ENCODE data around the gene MED7. TPM values are rescaled to one million over a fixed set of nuclear protein-coding genes. Genes with fewer than 3 reads are reported as not detected.

The MED7 gene
- total and polyA plus RNA-seq, 4 experiments from 2014 or later: 13.6 to 20.3 (median 17.7) TPM

DNA sequence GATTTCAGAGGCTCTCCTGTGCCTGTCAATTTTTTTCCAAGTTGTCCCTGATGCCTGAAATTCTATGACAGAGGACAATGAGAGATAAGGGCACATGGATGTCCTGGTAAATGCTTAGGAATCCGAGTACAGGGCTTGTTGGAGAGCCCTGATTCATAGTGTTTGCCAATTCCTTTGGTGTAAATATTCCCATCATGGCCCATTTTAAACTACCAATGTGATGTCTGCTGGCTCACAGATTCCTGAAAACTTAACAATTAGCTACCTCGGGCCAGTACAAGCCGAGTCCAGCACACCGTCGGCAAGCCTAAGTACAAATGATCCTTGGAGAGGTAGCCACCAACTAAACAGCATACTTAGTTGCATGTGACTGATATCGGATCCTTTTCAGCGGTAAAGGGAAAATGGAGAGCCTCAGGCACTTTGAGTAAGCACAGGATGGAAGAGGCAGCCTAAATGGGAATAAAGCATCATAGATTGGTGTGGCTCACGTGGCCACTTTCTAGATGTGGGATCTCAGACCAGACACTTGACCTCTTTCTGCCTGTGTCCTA, 41.5 kb upstream of the MED7 start:
- peaks cover 63% of the 10 kb centered on the region for H3K4me1 ChIP-seq (ENCODE audit: insufficient read depth, low read length)
- ChIA-PET CTCF (ENCODE audit: partially characterized antibody) (interaction anchor here (0.7 to 3.8 kb wide), 5 partner anchors 9 to 35 kb away, joined by 3 to 21 read pairs (median 4); no protein-coding TSS in a partner anchor), POLR2A (ENCODE audit: partially characterized antibody) (interaction anchor here (1.1 to 29.8 kb wide), 11 partner anchors 9 to 88 kb away, joined by 3 to 1020 read pairs (median 30); partner anchors contain the start of genes GARIN3 and MED7)
- no peak for DNase-seq
- H3K36me3 ChIP-seq (ENCODE audit: insufficient read depth, low read length): peaks cover 34% of the 10 kb centered on the region
- Mint-ChIP-seq H3K9me3 (no peaks in the 10 kb centered on the region), H3K4me3 (peak overlapping the region; percentile 86 to 100 (median 97)), H3K27me3 (no peaks in the 10 kb centered on the region), H3K36me3 (peaks cover 66 to 74% of the 10 kb centered on the region in 2 donors), H3K4me1 (peaks cover 36 to 73% (median 51%) of the 10 kb centered on the region in 4 donors), H3K27ac (peak overlapping the region; percentile 80 to 95 (median 85))
- no peaks in the 10 kb centered on the region for H3K9me3 ChIP-seq (ENCODE audit: control insufficient read depth in 1 of 2, low read length in 2 of 2)
- H3K4me3 ChIP-seq (ENCODE audit: low read length in 2 of 2): peak overlapping the region; percentile 74 to 76
- intact Hi-C loops (cut with micrococcal nuclease): no loop called here
- peak overlapping the region; percentile 64 for H3K27ac ChIP-seq (ENCODE audit: low read depth, low read length)
- no peaks in the 10 kb centered on the region for H3K27me3 ChIP-seq (ENCODE audit: insufficient read depth, low read length)

DNA sequence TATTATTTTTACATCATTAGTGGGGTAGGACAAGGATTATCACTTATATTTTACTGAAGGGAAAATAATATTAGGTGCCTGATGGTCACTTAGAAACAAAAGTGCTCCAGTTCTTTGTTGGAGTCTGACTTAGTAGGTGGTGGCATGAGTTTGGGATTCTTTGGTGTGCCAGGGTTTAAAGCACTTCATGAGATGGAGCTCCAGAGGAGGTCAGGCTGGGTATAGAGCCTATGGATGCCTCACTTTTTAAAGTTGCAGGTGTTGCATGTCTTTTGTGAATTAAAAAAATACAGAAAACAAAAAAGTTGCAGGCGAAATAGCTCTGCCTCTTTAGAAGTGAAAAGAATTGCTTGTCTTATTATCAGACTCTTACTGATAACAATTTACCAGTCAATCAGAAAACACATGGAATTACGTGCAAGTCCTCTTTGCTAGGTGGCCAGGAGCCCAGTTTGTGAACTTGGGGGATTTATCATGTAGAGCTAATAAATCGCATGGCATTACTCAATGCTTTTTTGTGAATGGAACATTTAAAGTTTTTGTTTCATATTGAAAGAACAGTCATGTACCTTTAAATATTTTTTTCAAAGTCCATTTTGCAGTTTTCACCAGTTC, 39.6 kb upstream of the MED7 start:
- H3K27ac ChIP-seq (ENCODE audit: low read depth, low read length): peak overlapping the region; percentile 77
- DNase-seq: no peak
- peaks cover 27% of the 10 kb centered on the region for H3K36me3 ChIP-seq (ENCODE audit: insufficient read depth, low read length)
- H3K27me3 Mint-ChIP-seq: no peaks in the 10 kb centered on the region
- peaks cover 51 to 60% of the 10 kb centered on the region in 2 donors for H3K36me3 Mint-ChIP-seq
- H3K27me3 ChIP-seq (ENCODE audit: insufficient read depth, low read length): no peaks in the 10 kb centered on the region
- peaks cover 35 to 73% (median 50%) of the 10 kb centered on the region in 4 donors for H3K4me1 Mint-ChIP-seq
- ChIA-PET POLR2A (ENCODE audit: partially characterized antibody) (interaction anchor here (0.7 to 29.8 kb wide), 17 partner anchors 10 to 124 kb away, joined by 3 to 1020 read pairs (median 9); partner anchors contain the start of genes GARIN3 and MED7), CTCF (ENCODE audit: partially characterized antibody) (interaction anchor here (0.6 to 3.8 kb wide), 9 partner anchors 10 to 63 kb away, joined by 3 to 21 read pairs (median 4); no protein-coding TSS in a partner anchor)
- peak overlapping the region; percentile 83 to 99 for H3K4me3 ChIP-seq (ENCODE audit: low read length in 2 of 2)
- peaks cover 63% of the 10 kb centered on the region for H3K4me1 ChIP-seq (ENCODE audit: insufficient read depth, low read length)
- peaks cover 0 to 5% (median 0%) of the 10 kb centered on the region in 8 donors for H3K9me3 Mint-ChIP-seq
- H3K9me3 ChIP-seq (ENCODE audit: control insufficient read depth in 1 of 2, low read length in 2 of 2): no peaks in the 10 kb centered on the region
- H3K4me3 Mint-ChIP-seq: peak overlapping the region; percentile 97 to 100 (median 99)
- peak overlapping the region; percentile 84 to 99 (median 97) for H3K27ac Mint-ChIP-seq
- intact Hi-C loops (cut with micrococcal nuclease): no loop called here

DNA sequence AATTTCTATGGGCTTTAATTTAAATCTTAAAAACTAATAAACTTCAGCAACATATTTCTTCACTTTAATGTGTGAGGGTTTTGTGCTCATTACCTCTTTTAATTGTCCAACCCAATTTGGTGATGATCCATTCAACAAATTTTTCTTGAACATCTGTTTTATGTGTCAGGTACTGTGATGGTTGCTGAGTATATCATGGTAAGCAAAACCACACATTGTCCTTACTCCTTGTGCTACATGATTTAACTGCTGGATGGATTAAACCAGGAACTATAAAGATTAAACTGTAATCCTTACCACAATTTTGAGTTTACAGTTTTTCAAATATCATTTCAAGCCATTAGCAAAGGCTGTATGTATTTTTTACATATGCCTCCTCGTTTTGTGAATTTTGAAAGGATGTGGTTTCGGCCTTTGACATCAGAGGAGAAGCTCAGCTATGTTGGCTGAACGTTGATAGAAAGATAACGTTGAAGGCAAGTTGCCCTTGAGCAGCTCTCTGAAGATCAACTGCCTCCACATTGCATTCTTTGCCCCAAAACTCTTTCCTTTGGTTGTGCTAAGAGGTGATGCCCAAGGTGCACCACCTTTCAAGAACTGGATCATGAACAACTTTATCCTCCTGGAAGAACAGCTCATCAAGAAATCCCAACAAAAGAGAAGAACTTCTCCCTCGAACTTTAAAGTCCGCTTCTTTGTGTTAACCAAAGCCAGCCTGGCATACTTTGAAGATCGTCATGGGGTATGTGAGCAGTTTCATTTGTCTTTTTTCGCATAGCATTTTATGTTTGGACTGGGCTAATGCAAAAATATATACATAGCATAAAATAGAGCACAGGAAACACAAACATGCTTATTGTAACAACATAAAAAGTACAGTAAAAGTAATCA, 38.0 kb upstream of the MED7 start, which contains the start of gene ITK:
Gene ITK, plus strand, starts transcription at position 467 of the 891 bp plus-strand sequence. Its CDS starts 138 bp downstream, at position 605.
- peaks cover 47% of the 10 kb centered on the region for H3K4me1 ChIP-seq (ENCODE audit: insufficient read depth, low read length)
- peaks cover 28 to 67% (median 43%) of the 10 kb centered on the region in 4 donors for H3K4me1 Mint-ChIP-seq

DNA sequence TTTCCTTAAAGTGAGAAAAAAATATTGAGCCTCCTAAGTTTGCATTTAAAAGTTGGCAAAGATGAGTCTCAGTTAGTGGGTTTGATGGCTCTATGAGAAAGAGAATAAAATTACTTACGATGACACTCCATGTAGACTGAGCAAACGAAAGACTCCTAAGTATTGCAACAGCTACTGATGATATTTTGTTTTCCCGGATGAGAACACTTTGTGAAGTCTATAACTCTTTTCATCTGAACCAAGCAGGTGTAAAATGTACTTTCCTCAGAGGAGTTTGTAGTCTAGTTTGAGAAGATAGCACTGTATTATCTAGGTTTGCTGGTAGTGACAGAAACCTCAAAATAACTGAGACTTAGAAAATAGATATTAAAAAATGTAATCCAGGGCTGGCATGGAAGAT, 36.3 kb upstream of the MED7 start:
- Histone ChIP-seq H3K9me3 (ENCODE audit: control insufficient read depth in 1 of 2, low read length in 2 of 2) (no peaks in the 10 kb centered on the region), H3K4me3 (ENCODE audit: low read length in 2 of 2) (peak overlapping the region; percentile 5 to 38), H3K4me1 (ENCODE audit: insufficient read depth, low read length) (peaks cover 42% of the 10 kb centered on the region), H3K27me3 (ENCODE audit: insufficient read depth, low read length) (no peaks in the 10 kb centered on the region), H3K36me3 (ENCODE audit: insufficient read depth, low read length) (peaks cover 4% of the 10 kb centered on the region), H3K27ac (ENCODE audit: low read depth, low read length) (peak overlapping the region; percentile 77)
- H3K4me3 Mint-ChIP-seq: peak overlapping the region; percentile 55 to 90 (median 74)
- ChIA-PET POLR2A (ENCODE audit: partially characterized antibody) (interaction anchor here (1.3 to 29.8 kb wide), 8 partner anchors 13 to 58 kb away, joined by 5 to 1020 read pairs (median 58); partner anchors contain the start of genes GARIN3 and MED7), CTCF (ENCODE audit: partially characterized antibody) (interaction anchor here (0.7 to 4.3 kb wide), 6 partner anchors 11 to 73 kb away, joined by 3 to 14 read pairs (median 4); no protein-coding TSS in a partner anchor)
- peak overlapping the region; percentile 83 to 97 (median 96) for H3K27ac Mint-ChIP-seq
- intact Hi-C loops (cut with micrococcal nuclease): no loop called here
- peaks cover 0 to 5% (median 0%) of the 10 kb centered on the region in 8 donors for H3K9me3 Mint-ChIP-seq
- no peak for DNase-seq
- H3K27me3 Mint-ChIP-seq: no peaks in the 10 kb centered on the region
- H3K36me3 Mint-ChIP-seq: peaks cover 26 to 32% of the 10 kb centered on the region in 2 donors
- peaks cover 36 to 70% (median 47%) of the 10 kb centered on the region in 4 donors for H3K4me1 Mint-ChIP-seq

More for the DNA sequence above, 38.0 kb upstream of the MED7 start, which contains the start of gene ITK:
- Mint-ChIP-seq H3K9me3 (peaks cover 0 to 5% (median 0%) of the 10 kb centered on the region in 8 donors), H3K27me3 (no peaks in the 10 kb centered on the region), H3K27ac (peak within 1 kb of the TSS; percentile 84 to 99 (median 97)), H3K36me3 (peaks cover 35 to 44% of the 10 kb centered on the region in 2 donors), H3K4me3 (peak within 1 kb of the TSS; percentile 97 to 100 (median 99))
- peak; percentile 77 to 85 (median 81) for DNase-seq
- H3K27me3 ChIP-seq (ENCODE audit: insufficient read depth, low read length): no peaks in the 10 kb centered on the region
- peak within 1 kb of the TSS; percentile 83 to 99 for H3K4me3 ChIP-seq (ENCODE audit: low read length in 2 of 2)
- peak within 1 kb of the TSS; percentile 77 for H3K27ac ChIP-seq (ENCODE audit: low read depth, low read length)
- CTCF ChIA-PET (ENCODE audit: partially characterized antibody): interaction anchor here (0.9 to 2.8 kb wide), 14 partner anchors 8 to 93 kb away, joined by 3 to 22 read pairs (median 4); no protein-coding TSS in a partner anchor
- no peaks in the 10 kb centered on the region for H3K9me3 ChIP-seq (ENCODE audit: control insufficient read depth in 1 of 2, low read length in 2 of 2)
- POLR2A ChIA-PET (ENCODE audit: partially characterized antibody): interaction anchor here (0.7 to 29.8 kb wide), 24 partner anchors 8 to 130 kb away, joined by 3 to 1020 read pairs (median 7); partner anchors contain the start of genes GARIN3 and MED7
- peaks cover 15% of the 10 kb centered on the region for H3K36me3 ChIP-seq (ENCODE audit: insufficient read depth, low read length)
- intact Hi-C loops (cut with micrococcal nuclease): loop anchor here (1.0 to 2.0 kb wide), 7 partner anchors 8 to 68 kb away; no protein-coding TSS in a partner anchor

DNA sequence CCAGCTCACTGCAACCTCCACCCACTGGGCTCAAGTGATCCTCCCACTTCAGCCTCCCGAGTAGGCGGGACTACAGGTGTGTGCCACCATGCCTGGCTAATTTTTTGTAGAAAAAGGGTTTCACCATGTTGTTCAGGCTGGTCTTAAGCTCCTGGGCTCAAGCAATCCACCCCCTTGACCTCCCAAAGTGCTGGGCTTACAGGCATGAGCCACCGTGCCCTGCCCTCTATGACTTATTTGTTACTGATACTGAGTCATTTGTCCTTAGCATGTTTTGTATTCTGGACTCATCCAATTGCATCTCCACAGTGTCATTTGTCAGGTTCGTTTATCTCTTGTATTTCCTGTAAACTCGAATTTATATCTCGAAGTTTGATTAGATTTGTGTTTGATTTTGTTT, 35.3 kb upstream of the MED7 start:
- peak overlapping the region; percentile 7 to 27 for H3K4me3 ChIP-seq (ENCODE audit: low read length in 2 of 2)
- H3K9me3 ChIP-seq (ENCODE audit: control insufficient read depth in 1 of 2, low read length in 2 of 2): no peaks in the 10 kb centered on the region
- Mint-ChIP-seq H3K27ac (peak overlapping the region; percentile 83 to 97 (median 96)), H3K9me3 (peaks cover 0 to 5% (median 0%) of the 10 kb centered on the region in 8 donors), H3K4me3 (peak overlapping the region; percentile 38 to 90 (median 74)), H3K4me1 (peaks cover 37 to 65% (median 50%) of the 10 kb centered on the region in 4 donors), H3K36me3 (peaks cover 16 to 22% of the 10 kb centered on the region in 2 donors), H3K27me3 (no peaks in the 10 kb centered on the region)
- DNase-seq: peak in 1 of 5 donors; percentile 42
- intact Hi-C loops (cut with micrococcal nuclease): no loop called here
- H3K4me1 ChIP-seq (ENCODE audit: insufficient read depth, low read length): peaks cover 52% of the 10 kb centered on the region
- ChIA-PET POLR2A (ENCODE audit: partially characterized antibody) (interaction anchor here (1.2 to 29.8 kb wide), 7 partner anchors 12 to 75 kb away, joined by 3 to 1020 read pairs (median 71); partner anchors contain the start of genes GARIN3 and MED7), CTCF (ENCODE audit: partially characterized antibody) (interaction anchor here (4.3 kb wide), 1 partner anchor 10 kb away, joined by 14 read pairs; no protein-coding TSS in a partner anchor)
- peak overlapping the region; percentile 77 for H3K27ac ChIP-seq (ENCODE audit: low read depth, low read length)
- no peaks in the 10 kb centered on the region for H3K27me3 ChIP-seq (ENCODE audit: insufficient read depth, low read length)
- no peaks in the 10 kb centered on the region for H3K36me3 ChIP-seq (ENCODE audit: insufficient read depth, low read length)

GRCh38 chr5:157175071-157175612, 32.5 kb upstream of the MED7 start:
- H3K27ac Mint-ChIP-seq: peak overlapping the region in 5 of 7 donors; percentile 30 to 87 (median 55)
- no peaks in the 10 kb centered on the region for H3K27me3 Mint-ChIP-seq
- intact Hi-C loops (cut with micrococcal nuclease): no loop called here
- ChIA-PET POLR2A (ENCODE audit: partially characterized antibody) (interaction anchor here (1.3 to 29.8 kb wide), 5 partner anchors 9 to 78 kb away, joined by 6 to 1020 read pairs (median 71); no protein-coding TSS in a partner anchor), CTCF (ENCODE audit: partially characterized antibody) (interaction anchor here (0.9 to 4.3 kb wide), 7 partner anchors 8 to 153 kb away, joined by 3 to 14 read pairs (median 3); no protein-coding TSS in a partner anchor)
- H3K9me3 Mint-ChIP-seq: peaks cover 0 to 11% (median 4%) of the 10 kb centered on the region in 8 donors
- Histone ChIP-seq H3K4me3 (ENCODE audit: low read length in 2 of 2) (no peak overlapping the region), H3K27me3 (ENCODE audit: insufficient read depth, low read length) (no peaks in the 10 kb centered on the region), H3K9me3 (ENCODE audit: control insufficient read depth in 1 of 2, low read length in 2 of 2) (no peaks in the 10 kb centered on the region), H3K36me3 (ENCODE audit: insufficient read depth, low read length) (no peaks in the 10 kb centered on the region), H3K4me1 (ENCODE audit: insufficient read depth, low read length) (peaks cover 72% of the 10 kb centered on the region), H3K27ac (ENCODE audit: low read depth, low read length) (no peak overlapping the region)
- peaks cover 54 to 84% (median 71%) of the 10 kb centered on the region in 4 donors for H3K4me1 Mint-ChIP-seq
- no peaks in the 10 kb centered on the region for H3K36me3 Mint-ChIP-seq
- peak overlapping the region in 3 of 8 donors; percentile 32 to 46 (median 39) for H3K4me3 Mint-ChIP-seq
- DNase-seq: no peak
